ENCODE results near the gene NSL1. TPM values are rescaled to one million over a fixed set of nuclear protein-coding genes. Genes with fewer than 3 reads are reported as not detected.

The NSL1 gene
- total and polyA plus RNA-seq, 8 donors, result 5.4 to 16.2 (median 9.3) TPM

DNA sequence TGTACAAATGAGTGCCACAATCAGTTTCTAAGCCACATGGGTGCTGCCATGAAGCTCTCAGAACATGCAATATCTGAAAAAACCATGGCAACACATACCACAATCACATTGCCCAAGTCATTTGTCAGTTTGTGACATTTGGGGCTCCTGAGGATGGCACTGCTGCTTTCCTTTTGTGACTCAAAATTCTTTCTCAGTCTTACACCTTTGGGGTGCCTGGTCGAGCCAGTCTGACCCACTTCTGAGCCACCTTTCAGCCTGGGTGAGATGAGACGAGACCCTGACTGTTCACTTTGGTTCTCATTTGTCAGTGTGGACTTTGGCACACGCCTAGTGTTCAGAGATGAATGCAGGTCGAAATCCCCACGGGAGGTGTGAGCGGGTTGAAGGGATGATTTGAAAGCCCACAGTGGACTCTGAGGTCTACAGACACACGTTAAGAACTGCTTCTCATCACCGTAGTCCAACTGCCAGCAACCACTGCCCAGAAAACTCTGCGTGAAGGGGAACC lies 100.0 kb downstream of the NSL1 start:
- H3K9me3 ChIP-seq, result no peaks in the 10 kb centered on the region
- TF ChIP-seq, protein P1, sequence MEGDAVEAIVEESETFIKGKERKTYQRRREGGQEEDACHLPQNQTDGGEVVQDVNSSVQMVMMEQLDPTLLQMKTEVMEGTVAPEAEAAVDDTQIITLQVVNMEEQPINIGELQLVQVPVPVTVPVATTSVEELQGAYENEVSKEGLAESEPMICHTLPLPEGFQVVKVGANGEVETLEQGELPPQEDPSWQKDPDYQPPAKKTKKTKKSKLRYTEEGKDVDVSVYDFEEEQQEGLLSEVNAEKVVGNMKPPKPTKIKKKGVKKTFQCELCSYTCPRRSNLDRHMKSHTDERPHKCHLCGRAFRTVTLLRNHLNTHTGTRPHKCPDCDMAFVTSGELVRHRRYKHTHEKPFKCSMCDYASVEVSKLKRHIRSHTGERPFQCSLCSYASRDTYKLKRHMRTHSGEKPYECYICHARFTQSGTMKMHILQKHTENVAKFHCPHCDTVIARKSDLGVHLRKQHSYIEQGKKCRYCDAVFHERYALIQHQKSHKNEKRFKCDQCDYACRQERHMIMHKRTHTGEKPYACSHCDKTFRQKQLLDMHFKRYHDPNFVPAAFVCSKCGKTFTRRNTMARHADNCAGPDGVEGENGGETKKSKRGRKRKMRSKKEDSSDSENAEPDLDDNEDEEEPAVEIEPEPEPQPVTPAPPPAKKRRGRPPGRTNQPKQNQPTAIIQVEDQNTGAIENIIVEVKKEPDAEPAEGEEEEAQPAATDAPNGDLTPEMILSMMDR (IDR thresholded peaks at IDR 0.05), result no peak
- H3K4me3 ChIP-seq, result no peak overlapping the region
- FAIRE-seq (no peak), DNase-seq (no peak), ATAC-seq (no peak)
- peaks cover 0 to 17% (median 0%) of the 10 kb centered on the region in 4 donors for H3K27me3 ChIP-seq
- no peak overlapping the region for H3K27ac ChIP-seq
- intact Hi-C loops (cut with DNase I), result no loop called here
- no peaks in the 10 kb centered on the region for H3K36me3 ChIP-seq
- WGBS, 2 donors, result 56 to 71% methylated on average over 9 of the region's 9 CpGs
- no peaks in the 10 kb centered on the region for H3K4me1 ChIP-seq

DNA sequence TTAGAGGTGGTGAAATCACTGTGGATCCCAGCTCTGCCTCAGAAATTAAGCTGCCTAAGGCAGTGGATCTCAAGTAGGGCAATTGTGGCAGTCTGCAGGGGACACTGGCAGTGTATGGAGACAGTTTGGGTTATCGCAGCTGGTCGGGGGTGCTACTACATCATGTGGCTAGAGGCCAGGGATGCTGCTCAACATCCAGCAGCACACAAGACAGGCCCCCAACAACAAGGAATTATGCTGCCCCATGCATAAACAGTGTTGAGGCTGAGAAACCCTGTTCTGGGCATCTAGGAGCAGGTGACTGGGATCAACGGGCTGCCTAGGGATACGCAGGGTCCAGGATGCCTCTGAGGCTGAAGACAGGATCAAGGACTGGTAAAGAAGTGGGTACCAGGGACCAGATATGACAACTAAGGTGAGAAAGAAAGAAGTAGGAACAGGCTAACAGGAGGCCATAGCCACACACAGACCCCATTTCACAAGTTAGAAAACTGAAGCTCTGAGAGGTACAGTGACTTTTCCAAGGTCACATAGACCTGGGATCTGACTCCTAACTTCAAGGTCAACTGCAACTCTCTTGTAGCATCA lies 100.7 kb downstream of the NSL1 start:
- Histone ChIP-seq H3K4me3 (no peak overlapping the region), H3K27me3 (peaks cover 0 to 17% (median 0%) of the 10 kb centered on the region in 4 donors), H3K4me1 (no peaks in the 10 kb centered on the region), H3K27ac (no peak overlapping the region), H3K9me3 (no peaks in the 10 kb centered on the region), H3K36me3 (no peaks in the 10 kb centered on the region)
- TF ChIP-seq, protein P1 (IDR thresholded peaks at IDR 0.05), result no peak
- DNase-seq, result no peak
- 78 to 85% methylated on average over 4 of the region's 4 CpGs for WGBS, 2 donors
- no peak for ATAC-seq
- intact Hi-C loops (cut with DNase I), result no loop called here
- FAIRE-seq, result no peak

DNA sequence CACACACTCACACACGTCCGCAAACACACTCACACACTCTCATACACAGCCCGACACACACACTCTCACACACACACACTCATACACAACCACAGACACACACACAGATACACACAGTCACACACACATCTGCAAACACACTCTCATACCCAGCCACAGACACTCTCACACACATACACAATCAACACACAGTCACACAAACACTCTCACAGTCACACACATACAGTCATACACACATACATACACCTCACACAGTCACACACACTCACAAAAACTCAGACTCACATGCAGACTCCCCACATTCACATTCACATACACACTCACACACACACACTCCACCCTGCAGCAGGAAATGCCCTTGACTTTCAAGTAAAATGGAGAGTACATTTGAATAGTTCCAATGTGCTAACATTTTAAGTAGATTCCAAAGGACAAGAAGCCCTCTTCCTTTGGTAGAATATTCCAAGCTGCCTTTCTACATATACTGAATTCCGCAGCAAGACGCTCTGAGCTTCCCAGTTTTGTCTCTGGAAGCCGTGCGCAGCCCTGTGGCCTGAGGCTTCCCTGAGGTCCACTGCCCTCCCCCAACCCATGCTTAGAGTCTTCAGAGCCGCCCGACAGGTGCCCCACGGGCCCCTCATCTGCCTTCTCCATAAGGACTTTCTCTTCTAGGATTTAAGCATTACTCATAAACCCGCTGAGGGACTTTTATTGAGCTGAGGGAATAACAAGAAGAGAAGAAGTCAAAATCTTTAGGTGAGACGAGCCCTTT lies 101.6 kb downstream of the NSL1 start:
- Histone ChIP-seq H3K4me1 (no peaks in the 10 kb centered on the region), H3K4me3 (no peak overlapping the region), H3K36me3 (no peaks in the 10 kb centered on the region), H3K9me3 (no peaks in the 10 kb centered on the region), H3K27me3 (peaks cover 0 to 10% (median 0%) of the 10 kb centered on the region in 4 donors), H3K27ac (no peak overlapping the region)
- intact Hi-C loops (cut with DNase I), result no loop called here
- ATAC-seq (no peak), FAIRE-seq (no peak), DNase-seq (no peak)
- 69 to 79% methylated on average over 12 of the region's 12 CpGs for WGBS, 2 donors
- TF ChIP-seq, protein P1 (IDR thresholded peaks at IDR 0.05), result no peak

DNA sequence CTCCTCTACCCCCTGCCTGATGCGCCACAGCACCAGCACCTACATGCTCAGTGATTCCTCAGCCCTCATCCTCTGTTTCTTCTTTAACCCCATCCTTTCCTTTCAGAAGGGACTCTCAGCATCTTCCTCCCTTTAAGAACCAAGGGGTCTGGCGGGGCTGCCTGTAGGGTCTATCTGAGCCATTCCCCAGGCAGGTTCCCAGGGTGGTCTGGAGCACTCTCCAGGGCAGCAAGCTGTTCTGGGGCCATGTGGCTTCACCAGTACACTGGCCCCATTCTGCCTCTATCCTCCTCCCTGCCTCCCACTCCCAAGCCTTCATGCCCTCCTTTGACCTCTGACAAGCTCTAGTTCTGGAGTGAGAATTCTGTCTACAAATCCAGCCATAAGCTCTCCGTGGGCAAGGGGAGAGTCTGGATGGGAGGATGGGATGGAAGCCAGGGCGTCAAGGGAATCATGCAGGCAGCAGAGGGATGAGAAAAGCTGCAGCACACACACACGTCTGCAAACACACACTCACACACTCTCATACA lies 102.3 kb downstream of the NSL1 start:
- no peak for ATAC-seq
- no peak overlapping the region for H3K4me3 ChIP-seq
- TF ChIP-seq, protein P1 (IDR thresholded peaks at IDR 0.05), result no peak

More for the DNA sequence above, 102.3 kb downstream of the NSL1 start:
- WGBS, 2 donors, result 57 to 75% methylated on average over 5 of the region's 5 CpGs
- intact Hi-C loops (cut with DNase I), result no loop called here
- H3K9me3 ChIP-seq, result no peaks in the 10 kb centered on the region
- H3K27ac ChIP-seq, result no peak overlapping the region
- no peaks in the 10 kb centered on the region for H3K4me1 ChIP-seq
- DNase-seq (no peak), FAIRE-seq (no peak)
- H3K27me3 ChIP-seq, result peaks cover 0 to 5% (median 0%) of the 10 kb centered on the region in 4 donors
- no peaks in the 10 kb centered on the region for H3K36me3 ChIP-seq
